Limb (tissue), 2 donors: ENCODE measurements around the gene APOM.

Source experiments
- DNase-seq, 2 donors: peaks; one replicate each; pipeline ENCODE4 v3.0.0-alpha.2; 2016; ENCODE audit errors: extremely low spot score in 2 of 2

APOM gene

DNA sequence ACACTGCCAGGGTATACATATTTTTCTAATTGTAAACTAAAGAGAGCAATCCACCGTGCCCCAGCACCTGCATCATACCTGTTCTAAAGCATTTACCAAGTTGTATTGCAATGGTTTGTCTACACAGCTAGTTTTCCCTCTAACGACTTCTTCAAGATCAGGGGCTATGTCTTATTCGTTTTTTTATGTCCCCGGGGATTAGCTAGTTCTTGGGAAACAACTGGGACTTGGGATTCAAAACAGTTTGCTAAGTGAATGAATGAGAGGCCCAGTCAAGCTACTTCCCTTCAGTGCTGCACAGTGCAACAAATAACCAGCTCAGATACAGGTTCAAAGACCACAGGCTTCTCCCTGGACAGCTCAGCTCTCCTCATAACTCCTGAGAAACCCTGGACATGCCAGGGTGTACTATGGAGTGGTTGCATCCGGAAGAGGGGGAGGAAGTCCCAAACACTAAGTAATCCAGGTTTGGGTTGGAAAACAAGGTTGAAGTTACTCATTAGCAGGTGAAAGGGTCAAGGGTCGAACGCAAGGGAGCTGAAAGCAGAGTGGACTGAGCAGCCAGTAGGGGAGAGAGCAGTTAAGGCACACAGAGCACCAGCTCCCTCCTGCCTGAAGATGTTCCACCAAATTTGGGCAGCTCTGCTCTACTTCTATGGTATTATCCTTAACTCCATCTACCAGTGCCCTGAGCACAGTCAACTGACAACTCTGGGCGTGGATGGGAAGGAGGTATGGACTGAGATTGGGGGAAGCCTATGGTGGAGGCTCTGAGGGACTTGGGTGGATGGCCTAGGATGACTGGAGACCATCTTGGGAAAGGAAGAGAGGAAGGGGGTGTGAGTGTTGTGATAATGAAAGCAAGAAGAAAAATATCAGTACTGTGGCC lies at the start of gene APOM:
Gene APOM, plus strand, starts transcription at position 546 of the 889 bp plus-strand sequence. Its CDS starts 73 bp downstream, at position 619.
- DNase-seq, result no peak

GRCh38 chr6:31607317-31607716 lies 48.4 kb upstream of the APOM start:
- DNase-seq, result no peak

DNA sequence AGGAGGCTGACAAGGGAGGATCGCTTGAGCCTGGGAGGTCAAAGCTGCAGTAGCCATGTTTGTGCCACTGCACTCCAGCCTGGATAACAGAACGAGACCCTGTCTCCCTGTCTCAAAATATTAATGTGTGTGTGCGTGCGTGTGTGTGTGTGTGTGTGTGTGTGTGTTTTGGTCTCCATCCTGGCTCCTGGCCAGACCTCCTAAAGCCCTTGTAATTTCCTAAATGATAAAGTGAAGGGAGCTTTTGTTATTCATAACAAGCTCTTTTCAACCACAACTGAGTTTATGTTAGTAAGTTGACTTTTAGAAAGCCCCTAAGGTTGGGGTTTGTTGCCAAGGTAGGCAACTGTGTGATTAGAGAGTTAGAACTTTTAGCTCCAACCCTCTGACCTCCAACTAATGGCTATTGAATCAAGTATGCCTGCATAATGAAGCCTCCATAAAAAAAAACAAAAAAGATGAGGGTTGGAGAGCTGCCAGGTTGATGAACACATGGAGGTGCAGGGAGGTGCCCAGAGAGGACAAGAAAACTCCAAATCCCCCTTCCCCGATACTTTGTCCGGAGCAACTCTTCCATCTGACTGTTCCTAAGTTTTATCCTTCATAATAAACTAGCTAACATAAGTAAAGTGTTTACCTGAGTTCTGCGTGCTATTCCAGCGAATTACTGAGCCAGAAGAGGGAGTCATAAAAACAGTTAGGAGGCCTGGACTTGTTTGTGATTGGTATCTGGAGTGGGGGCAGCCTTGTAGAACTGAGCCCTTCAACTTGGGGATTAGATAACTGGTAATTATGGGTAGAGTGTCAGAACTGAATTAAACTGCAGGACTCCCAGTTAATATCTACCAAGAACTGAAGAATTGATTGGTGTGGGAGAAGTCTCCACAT lies 45.9 kb upstream of the APOM start:
- no peak for DNase-seq

- DNase-seq, result no peak
Measured at GRCh38 chr6:31610968-31611367, 44.7 kb upstream of the APOM start.

- DNase-seq, result no peak
Measured at GRCh38 chr6:31614075-31614619, 41.5 kb upstream of the APOM start.

GRCh38 chr6:31614684-31615578 lies 40.8 kb upstream of the APOM start, which contains the start of gene AIF1:
Gene AIF1, plus strand, starts transcription at chr6:31615234. Its CDS starts 96 bp downstream, at chr6:31615330.
- DNase-seq, result no peak

DNA sequence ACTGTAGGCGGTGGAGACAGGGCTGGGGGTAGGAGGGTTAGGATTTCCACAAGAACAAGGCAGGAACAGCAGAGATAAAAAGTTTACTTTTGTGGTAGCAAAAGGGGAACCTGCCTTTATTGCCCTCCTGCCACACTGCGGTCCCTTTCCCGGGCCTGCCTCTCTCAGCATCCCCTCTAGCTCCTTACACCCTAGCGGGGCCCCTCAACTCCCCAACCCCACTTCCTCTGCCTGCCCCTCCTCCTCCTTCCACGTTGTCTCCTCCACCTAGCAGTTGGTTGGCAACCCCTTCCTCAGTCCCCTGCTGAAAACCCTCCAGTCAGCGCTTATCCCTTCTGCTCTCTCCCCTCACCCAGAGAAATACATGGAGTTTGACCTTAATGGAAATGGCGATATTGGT lies 39.9 kb upstream of the APOM start:
- DNase-seq, result no peak

DNA sequence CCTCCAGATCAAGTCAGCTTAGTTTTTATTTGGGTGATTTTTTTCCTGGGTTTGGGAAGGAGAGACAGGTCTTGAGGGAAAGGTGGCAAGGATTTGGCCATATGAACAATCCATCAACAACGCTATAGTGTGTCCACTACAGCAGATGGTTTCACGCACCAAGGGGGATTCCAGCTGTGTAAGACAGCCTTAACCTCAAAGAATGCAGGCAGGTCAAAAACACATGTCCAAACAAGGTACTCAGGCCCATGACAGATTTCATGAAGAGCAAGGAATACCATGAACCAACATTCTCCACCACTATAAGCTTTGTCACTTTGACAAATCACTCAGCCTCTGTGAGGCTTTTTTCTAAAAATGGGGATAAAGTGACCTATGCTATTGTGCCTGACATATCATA lies 38.7 kb upstream of the APOM start:
- no peak for DNase-seq

- peak; percentile 98 to 100 for DNase-seq
Measured at GRCh38 chr6:31619805-31620585, 35.7 kb upstream of the APOM start.

DNA sequence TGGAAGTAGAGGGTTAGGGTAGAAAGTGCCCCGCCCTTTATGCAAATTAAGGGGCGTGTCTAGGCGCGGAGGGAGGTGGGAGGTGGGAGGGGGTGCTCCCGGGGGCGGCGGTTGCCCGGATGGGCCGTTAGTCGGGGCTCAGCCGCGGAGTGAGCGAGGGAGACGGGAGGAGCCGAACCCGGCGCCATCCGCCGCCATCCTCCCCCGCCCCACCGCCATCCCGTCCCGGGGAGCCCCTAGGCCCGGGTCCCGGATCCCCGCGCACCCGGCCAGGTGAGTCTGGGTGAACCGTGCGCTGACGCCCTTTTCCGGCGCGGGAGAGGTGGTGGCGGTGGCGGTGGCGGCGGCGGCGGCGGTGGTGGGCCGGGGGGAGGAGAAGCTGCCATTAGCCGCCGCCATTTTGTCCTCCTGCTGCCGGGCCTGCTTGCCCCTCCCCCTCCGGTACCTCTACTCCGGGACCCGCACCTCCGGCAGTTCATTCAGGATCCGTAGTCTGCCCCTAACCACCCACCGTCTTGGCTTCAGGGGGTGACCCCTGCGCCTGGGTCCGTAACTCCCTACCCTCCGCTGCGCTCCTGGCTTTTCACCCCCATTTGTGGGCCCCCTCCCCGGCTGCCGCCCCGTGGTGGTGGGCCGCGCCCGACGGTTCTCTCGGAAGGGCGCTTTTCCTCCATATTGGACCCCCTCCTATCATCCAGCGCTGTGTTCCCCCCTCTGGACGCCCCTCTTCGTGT lies 34.9 kb upstream of the APOM start, which contains the start of gene PRRC2A:
Gene PRRC2A, plus strand, starts transcription at position 130 of the 734 bp plus-strand sequence. CDS start 2,075 bp downstream, outside the sequence.
- peak in 1 of 2 donors; percentile 81 for DNase-seq

DNA sequence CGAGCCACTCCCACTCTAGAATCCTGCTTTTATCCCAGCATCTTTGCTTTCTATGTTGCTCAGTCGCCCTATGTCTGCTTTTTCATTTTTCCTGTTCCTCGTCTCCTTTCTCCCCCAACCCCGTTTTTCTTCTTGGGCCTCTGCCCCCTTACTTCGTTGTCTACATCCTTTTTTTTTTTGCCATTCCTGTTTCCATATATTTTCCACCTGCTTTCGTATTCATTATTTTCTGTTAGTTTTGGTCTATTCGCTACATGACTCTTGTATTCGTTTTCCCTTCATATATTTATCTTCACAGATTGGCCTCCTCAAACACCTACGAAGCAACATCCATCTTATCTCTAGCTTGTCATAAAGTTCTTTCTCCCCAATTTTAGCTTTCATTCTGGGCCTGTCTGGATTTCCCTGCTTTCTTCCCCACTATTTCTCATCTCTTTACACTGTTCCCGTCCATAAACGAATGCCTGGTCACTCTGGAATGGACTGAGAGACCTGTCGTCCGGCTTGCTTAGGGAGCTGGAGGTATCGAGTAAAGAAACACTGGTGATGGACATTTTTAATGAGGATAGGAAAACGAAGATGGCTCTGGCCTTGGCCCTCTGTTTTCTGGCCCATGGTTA lies 34.3 kb upstream of the APOM start:
- DNase-seq, result no peak

DNA sequence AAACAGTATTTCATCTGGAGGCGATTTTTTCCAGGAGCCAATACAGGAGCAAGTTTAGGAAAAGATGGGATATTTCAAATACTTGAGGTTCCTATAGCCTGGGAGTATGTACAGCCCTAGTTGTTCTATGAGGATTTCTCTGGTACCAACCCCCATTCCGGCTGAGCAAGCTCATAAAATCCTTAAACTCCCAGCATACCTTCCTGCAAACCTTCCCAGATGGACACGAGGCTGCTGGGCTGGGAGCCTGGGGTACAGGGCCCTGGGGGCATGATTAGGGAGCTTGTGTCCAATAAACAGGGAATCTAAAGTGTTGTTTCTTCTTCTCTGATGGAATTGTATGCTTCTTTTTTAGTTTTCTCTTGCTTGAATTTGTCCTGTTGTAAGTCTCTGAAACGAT lies 33.7 kb upstream of the APOM start:
- no peak for DNase-seq

GRCh38 chr6:31622684-31623091 lies 33.0 kb upstream of the APOM start:
- no peak for DNase-seq

GRCh38 chr6:31624070-31624469 lies 31.6 kb upstream of the APOM start:
- no peak for DNase-seq

DNA sequence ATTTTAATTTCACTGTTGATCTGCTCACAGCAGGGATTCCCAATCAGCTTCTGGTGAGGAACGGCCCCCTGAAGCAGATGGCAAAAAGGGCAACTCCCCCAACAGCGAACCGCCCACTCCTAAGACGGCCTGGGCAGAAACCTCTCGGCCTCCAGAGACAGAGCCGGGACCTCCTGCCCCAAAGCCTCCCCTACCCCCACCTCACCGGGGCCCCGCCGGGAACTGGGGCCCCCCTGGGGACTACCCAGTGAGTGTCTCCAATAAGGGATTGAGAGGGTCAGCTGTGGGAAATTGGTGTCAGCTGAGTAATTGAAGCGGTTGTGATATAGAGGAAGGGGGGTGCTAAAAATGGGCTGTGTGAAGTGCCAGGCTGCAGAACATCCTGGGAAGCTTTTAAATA lies 28.7 kb upstream of the APOM start:
- no peak for DNase-seq

- DNase-seq, result no peak
Measured at GRCh38 chr6:31627690-31628287, 27.9 kb upstream of the APOM start.

- no peak for DNase-seq
Measured at GRCh38 chr6:31629014-31629413, 26.7 kb upstream of the APOM start.

DNA sequence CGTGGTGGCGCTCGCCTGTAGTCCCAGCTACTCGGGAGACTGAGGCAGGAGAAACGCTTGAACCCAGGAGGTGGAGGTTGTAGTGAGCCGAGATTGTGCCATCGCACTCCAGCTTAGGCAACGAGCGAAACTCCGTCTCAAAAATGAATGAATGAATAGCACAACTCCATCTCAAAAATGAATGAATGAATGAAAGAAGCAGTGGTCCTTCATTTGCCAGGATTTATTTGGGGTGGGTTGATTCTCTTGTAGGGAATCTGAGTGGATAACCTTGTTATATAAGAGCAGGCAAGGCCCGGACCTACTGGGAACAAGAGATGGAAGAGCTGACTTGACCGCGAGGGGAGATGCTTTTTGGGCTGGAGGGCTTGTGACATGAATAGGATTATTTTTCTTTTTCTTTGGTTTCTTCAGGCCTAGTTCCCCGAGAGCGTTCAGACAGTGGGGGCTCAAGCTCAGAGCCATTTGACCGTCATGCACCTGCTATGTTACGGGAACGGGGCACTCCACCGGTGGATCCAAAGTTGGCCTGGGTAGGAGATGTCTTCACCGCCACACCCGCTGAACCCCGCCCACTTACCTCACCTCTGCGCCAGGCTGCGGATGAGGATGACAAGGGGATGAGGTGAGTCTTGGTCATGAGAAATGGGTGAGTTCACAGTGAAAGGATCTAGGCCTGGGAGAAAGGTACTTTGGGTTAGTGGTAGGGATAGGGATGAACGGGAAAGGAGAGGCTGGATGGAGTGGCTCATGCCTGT lies 25.3 kb upstream of the APOM start:
- DNase-seq, result no peak
